ENCODE data around the gene STRBP.

DNA sequence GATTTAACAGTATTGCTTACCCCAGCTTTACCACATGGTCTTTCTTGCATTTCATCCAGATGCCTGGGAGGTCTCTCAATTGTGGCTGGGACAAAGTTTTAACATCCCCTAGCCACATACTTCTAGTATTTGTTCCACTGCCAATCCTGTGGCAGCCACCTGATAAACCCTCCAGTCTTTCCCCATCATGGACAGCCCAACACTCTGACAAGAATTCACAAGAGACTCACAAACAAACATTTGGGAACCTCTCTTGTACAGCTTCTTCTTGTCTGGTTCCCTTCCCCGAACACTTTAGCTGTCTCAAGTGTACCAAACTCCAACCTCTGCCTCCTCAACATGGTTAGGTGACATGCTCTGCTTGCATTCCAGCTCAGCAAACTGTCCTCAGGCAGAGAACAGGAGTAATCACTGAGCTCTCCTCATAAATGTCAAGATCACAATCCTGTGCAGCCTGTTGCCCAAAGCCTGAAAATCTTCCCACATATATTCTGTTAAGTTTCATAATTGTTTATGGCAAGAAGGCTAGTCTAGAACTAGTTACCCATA is 59.7 kb downstream of the STRBP start:
- TF ChIP-seq EP300 (IDR thresholded peaks at IDR 0.05) (no peak), POLR2A (IDR thresholded peaks at IDR 0.05) (no peak)
- TF ChIP-seq, protein P1, sequence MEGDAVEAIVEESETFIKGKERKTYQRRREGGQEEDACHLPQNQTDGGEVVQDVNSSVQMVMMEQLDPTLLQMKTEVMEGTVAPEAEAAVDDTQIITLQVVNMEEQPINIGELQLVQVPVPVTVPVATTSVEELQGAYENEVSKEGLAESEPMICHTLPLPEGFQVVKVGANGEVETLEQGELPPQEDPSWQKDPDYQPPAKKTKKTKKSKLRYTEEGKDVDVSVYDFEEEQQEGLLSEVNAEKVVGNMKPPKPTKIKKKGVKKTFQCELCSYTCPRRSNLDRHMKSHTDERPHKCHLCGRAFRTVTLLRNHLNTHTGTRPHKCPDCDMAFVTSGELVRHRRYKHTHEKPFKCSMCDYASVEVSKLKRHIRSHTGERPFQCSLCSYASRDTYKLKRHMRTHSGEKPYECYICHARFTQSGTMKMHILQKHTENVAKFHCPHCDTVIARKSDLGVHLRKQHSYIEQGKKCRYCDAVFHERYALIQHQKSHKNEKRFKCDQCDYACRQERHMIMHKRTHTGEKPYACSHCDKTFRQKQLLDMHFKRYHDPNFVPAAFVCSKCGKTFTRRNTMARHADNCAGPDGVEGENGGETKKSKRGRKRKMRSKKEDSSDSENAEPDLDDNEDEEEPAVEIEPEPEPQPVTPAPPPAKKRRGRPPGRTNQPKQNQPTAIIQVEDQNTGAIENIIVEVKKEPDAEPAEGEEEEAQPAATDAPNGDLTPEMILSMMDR (IDR thresholded peaks at IDR 0.05), result no peak
